Stimulated activated CD8-positive, alpha-beta memory T cell treated with anti-CD3 and anti-CD28 coated beads, Interleukin-12 subunit alpha, Interleukin-12 subunit beta, amount 100 ng/mL, for 1 hour (primary cell): ENCODE measurements around the gene STXBP3.
A peak's percentile ranks its signal among the peaks of the same experiment; 100 is the strongest.
"Not testable (repeated sequence)": the region's sequence is repeated elsewhere in the genome, so short reads cannot be mapped to it uniquely, and the experiment has no call there.

Source experiments
- DNase-seq: peaks from one replicate; pipeline ENCODE4 v3.0.0-alpha.2; 2020; ENCODE audit warnings: low read depth

STXBP3 gene

DNA sequence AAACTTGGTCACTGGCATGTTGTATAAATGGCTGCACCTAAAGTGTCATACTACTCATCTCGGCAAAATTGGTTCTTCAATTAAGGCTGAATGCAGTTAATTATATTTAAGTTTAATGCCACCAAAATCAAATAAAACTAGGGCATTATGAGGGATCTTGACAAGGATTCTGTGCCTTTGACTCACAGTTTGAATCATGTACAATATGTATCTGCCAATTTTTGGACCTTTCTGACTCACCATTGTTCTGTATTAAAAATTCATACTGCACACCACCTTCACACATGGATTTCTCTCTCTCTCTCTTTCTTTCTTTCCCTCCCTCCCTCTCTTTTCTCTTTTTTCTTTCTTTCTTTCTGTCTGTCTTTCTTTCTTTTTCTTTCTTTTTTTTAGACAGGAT lies 14.1 kb upstream of the STXBP3 start:
- DNase-seq, result no peak

DNA sequence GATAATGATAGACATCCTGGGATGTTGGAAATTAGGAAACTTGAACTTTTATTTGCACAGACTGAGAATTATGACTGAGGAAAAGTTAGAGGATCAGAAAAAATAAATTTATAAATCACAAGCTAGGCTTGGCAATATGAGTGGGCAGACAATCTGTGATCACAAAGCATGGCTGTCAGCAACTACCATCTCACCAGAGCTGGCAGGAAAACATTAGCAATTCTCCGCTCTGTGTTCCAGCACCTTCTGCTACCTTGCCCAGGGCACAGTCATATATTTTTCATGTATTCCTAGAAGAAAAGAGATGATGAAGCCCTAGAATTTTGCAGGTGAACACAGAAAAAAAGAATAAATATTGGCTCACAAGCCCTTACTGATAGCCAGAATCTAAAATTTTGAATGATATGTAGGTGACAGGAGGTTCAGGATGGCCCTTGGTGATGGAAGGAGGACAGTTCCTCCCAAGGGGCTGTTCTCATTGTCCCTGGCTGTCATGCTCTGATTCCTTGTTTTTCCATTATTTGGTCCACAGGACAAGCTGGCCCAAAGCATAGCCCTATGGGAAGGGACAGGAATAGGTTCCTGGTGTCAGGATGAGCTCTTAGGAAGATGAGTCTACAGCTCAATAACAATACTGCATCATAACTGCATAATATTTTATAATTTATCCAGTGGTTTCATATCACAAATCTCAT lies 12.2 kb upstream of the STXBP3 start:
- no peak for DNase-seq

DNA sequence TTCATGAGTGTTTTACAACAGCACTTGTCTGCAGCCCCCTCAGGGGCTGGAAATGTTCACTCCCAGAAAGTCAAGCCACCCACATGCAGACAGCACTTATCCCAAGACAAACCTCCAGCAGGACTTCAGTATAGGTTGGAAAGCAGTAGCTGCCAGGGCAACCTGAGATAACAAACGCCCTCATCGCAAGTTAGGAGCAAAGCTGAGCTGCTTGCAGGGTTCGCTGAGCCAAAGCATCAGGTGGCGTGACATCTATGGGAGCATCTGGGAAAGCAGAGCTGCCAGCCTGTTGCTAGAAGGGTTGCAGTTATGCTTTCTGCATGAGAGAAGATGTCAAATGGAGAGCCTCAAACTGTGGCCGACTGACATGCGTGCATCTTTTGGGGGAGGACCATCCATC lies 4.2 kb upstream of the STXBP3 start:
- no peak for DNase-seq

DNA sequence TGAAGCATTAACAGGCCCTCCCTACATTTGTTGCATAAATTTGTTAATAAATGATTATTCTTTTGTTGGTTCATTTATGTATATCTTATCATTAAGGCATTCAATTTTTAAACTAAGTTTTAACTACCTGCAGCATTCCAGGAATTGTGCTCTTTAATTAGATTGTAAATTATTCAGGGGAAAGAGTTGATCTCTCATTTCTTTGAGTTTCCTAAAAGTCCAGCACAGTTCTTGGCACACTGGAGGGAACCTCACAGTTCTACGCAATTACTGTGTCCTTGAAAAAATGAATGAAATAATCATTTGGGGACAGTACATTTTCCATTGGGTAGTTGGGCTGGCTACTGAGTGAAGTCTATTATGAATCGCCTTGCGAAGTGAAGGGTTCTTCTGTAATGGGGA lies 493 bp upstream of the STXBP3 start:
- DNase-seq, result no peak

DNA sequence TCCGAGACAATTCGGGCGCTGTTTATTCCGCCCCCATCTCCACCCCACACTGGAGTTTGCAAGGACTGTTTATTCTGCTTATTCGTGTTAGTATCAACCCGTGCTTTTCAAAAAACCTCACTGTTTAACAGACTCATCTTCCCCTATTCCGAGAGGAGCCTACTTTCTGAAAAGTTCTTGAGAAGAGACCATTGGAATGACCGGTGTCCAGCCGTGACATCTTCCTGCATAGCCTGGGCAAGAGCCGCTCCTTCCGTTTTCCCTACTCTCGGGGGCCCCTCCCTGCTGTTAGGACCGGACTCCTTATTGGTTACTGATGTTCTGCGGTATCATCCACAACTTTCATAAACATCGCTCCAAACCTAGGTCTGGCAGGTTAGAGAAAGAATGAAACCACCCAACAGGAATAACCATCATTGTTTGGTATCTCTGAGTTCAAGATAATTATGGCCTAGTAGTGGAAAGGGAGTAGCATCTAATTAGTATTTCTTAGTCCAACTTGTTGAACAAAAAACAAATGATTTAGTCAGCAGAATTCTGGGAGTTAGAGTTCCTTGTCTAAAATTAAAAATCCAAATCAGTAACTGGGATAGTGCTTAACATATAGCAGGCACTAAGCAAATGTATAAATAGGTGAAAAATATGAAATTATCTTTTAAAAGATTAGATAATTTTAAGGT lies 837 bp downstream of the STXBP3 start:
- peak; percentile 13 for DNase-seq

DNA sequence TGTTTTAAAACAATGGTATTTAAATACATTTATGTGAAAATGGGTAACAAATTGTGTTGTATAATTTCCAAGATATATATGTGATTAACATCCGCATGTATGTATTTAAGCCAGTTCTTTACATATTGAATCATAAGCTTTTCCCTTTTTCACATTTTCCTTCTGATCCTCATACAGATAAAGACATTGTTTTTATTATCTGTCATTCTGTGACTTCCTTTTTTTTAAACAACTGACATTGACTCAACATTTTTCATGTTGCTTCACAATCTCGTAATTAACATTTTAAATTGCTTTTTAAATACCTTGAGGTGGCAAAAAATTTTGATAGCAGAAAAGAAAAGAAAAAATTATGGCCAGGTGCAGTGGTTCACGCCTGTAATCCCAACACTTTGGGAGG lies 1.4 kb downstream of the STXBP3 start:
- no peak for DNase-seq

DNA sequence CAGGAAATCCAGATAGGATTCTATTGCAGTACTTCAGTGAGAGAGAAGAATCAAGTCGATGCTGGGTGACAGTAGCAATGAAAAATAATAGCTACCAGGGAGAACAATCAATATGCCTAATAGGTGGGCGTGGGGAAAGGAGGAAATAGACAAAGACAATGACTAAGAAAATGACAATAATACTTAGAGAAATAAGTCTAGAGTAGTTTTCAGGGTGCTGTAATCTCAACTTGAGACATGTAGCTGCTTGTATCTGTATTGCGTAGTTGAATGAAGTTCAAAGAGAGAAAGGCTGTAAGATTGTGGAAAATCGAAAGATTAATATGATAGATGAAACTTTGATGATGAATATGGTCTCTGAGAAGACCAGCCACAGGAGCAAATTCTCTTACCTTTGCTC lies 2.6 kb downstream of the STXBP3 start:
- no peak for DNase-seq

DNA sequence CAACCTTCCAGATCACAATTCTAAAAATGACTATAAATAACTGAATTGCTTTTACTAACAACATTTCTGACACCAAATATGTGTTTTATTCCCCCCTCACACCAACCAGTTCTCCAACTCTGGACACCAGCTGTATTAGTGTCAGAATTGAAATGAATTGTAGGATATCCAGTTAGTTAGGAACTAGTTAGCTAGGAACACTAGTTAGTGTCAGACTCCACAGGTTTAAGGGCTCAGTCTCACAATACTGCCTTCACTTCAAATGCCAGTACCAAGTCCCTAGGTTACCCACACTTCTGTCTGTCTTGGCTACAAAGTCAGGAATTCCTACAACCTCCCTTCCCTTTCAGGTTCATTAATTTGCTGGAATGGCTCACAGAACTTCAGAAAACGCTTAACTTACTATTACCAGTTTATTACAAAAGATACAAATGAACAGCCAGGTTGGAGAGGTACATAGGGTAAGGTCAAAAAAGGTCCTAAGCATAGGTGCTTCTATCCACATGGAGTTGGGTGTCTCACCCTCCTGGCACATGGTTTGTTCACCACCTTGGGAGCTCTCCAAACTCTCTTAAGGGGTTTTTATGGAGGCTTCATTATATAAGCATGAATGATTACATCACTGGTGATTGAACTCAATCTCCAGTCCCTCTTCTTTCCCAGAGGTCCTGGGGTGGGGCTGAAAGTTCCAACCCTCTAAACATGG lies 4.2 kb downstream of the STXBP3 start:
- no peak for DNase-seq

DNA sequence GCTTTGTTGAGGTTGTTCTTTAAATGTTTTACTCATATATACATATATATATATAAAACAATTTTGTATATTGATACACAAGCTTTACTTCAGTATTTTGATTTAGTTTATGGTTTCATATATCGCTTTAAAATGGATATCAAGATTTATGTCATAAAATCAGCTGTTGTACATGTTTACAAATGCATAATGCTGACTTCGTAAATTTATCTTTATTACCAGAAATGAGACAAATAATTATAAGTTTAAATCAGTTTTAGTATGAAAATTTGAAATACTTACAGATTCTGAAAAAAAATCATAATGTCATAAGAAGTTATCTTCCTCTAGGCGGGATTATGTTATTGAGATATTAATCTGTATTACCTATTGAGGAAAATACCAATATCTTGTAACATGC lies 6.9 kb downstream of the STXBP3 start:
- DNase-seq, result no peak

DNA sequence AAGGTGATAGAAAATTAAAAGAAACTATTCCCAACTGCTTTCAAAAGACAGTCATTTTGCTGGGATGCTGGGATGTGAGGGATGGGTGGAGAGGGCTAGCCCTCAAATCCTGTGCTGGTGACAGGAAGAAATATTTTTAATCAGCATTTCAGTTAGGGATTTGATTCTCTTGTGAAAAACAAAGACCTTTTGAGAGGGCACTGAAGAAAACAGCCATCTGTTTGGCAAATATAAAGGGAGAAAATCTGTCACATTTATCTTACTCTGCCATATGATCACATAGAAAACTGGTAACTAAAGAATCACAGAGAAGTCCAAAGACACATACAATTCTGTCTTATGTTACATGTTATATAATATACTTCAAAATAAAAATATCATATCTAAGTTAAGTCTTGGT lies 12.3 kb downstream of the STXBP3 start:
- DNase-seq, result no peak

DNA sequence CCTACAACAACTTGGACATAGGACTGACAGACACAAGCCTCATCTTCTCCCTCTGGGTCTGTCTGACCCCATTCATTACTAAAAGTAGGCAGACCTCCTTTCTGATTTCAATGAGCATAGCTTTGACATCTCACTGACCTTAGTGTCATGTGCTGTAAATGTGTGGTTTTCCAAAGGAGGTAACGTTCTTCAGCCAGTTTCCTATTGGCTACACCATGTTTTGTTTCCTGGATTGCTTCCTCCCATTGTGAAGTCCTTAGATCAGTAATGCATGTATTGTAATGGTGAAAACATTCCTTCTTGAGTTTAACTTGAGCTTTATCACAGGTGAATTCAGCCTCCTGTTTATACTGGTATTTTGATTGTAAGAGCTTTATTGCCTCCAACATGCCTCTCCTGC lies 20.6 kb downstream of the STXBP3 start:
- DNase-seq, result no peak

DNA sequence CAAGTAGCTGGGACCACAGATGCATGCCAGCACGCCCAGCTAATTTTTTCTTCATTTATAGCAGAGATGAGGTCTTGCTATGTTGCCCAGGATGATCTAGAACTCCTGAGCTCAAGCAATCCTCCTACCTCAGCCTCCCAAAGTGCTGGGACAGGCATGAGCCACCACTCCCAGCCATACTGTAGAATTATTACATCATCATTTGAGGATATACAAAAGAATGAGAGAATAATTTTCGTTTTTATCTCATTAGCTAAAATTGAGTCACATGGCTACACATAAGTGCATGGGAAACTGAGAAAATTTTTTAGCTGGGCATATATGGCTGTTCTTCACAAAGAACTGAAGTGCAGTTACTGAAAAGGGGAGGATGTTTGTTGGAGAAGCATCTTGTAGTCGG lies 21.2 kb downstream of the STXBP3 start:
- no peak for DNase-seq

DNA sequence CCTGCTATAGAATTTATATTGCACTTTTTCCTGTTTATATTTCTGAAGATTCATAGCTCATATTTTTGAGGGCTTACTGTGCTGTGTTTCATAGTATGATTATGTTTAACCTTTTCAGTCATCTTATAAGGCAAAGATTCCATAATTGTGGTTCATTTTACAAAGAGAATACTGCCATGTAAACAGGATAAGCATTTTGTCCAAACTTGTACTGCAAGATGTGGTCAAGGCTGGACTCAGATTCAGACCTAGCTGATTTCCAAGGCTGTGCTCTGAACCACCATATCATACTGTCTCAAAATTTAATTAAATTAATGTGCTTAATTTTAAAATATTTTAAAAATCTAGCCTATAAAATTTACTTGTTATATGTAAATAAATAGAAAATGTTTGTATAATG lies 31.4 kb downstream of the STXBP3 start:
- DNase-seq, result no peak

DNA sequence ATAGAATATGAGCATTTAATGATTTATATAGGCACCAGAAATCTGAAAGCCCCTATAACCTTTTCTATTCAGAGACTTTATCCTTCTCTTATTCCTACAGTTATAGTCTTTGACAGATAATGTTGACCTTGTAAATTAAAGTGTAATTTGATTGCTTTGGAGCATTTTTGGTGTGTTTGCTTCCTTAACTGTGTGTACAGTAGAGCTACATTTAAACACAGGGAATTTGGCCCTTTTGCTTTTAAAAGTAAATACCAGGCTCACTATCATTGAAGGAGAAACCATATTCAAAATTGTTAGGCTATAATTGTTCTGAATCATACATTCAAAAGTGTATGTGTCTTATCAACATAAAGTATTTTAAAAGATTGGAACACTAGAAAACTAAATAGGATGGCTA lies 33.0 kb downstream of the STXBP3 start:
- no peak for DNase-seq

DNA sequence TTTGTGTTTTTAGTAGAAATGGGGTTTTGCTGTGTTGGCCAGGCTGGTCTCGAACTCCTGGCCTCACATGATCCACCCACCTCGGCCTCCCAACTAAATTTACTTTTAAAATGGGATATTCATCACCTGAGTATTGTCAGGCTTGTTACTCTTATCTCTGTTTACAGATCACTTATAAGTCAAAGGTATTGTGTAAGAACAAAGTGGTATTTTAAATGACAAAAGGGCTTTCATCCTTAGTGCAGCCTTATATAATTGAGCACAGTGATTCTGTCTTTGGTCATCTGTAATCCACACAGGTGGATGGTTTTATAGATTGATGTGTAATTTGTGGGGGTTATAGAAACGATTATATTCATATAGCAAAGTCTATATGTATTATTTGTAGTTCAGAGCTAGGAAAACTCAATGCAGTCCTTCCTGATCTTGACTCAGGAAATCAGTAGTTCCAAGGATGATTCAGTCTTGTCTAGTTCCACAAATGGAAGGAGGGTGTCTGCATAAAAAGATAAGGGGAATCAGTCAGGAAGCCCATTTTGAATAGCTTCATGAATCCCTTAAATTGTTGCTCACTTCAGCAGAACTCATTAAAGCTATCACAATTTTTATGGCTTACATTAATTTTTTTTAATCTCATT lies 34.6 kb downstream of the STXBP3 start:
- no peak for DNase-seq

DNA sequence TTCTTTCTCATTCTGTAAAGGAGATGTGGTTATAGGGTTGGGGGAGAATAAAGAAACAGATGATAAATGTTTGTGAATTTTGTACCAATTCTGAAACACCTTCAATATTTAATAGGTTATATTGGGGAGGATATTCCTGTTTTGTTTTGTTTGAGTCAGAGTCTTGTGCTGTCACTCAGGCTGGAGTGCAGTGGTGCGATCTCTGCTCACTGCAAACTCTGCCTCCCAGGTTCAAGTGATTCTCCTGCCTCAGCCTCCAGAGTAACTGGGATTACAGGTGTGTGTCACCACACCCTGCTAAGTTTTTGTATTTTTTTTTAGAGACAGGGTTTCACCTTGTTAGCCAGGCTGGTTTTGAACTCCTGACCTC lies 35.1 kb downstream of the STXBP3 start:
- DNase-seq, result not testable (repeated sequence)

DNA sequence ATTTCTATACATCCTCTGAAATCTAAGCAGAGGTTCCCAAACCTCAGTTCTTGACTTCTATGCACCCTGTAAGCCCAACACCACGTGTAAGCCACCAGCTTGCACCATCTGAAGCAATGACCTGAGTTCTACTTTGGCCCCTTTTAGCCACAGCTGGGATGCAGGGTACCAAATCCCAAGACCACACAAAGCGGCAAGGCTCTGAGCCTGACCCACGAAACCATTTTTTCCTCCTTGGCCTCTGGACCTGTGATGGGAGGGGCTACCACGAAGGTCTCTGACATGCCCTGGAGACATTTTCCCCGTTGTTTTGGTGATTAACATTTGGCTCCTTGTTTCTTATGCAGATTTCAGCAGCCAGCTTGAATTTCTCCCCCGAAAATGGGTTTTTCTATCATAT lies 38.8 kb downstream of the STXBP3 start:
- DNase-seq, result no peak

DNA sequence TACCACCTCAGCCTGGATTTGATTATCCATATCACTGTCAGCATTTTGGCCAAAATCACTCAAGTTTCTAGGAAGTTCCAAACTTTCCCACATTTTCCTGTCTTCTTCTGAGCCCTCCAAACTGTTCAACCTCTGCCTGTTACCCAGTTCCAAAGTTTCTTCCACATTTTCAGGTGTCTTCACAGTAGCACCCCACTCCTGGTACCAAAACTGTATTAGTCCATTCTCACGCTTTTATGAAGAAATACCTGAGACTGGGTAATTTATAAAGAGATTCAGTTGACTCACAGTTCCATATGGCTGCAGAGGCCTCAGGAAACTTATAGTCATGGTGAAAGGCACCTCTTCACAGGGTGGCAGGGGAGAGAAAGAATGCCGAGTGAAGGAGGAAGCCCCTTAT lies 39.4 kb downstream of the STXBP3 start:
- no peak for DNase-seq

DNA sequence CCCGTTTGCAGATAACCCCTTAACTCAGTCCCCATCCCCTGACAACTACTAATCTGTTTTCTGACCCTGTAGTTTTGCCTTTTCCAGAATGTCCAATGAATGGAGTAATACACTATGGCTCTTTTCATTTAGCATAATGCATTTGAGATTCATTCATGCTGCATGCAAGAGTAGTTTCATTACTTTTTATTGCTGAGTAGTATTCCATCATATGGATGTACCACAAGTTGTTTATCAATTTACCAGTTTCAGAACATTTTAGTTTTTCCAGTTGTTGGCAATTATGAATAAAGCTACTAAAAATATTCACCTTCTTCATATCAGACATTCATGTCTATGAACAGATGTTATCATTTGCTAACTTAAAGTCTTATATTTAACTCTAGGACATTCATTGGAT lies 45.3 kb downstream of the STXBP3 start:
- DNase-seq, result no peak

DNA sequence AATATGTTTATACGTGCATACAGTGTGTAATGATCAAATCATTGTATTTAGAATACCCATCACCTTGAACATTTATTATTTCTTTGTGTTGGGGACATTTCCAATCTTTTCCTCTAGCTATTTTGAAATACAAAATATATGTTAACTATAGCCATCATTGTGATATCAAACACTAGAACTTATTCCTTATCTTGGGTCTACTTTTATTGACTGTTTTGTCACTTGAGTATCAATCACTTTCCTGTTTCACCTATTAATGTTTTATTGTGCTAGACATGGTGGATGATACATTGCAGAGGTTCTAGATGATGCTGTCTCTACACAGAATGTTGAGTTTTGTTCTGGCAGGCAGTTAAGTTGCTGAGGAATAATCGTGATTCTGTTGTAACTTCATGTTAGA lies 45.9 kb downstream of the STXBP3 start:
- DNase-seq, result no peak

DNA sequence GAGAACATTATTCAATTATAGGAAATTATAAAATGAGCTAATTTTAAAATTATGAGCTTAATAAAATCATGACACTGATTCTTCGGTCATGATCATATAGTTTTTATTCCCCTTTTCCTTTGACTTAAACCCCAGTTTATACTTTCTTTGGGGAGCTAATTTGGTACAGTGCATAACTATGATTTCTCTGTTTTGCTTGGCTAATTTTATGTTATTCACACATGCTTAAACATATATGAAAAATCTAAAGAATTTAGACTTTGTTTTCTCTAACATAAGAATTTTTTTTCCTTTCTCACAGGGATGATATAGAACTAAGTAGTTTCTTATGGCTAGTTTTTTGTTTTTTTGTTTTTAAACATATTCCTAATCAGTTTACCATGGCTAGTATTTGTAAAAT lies 52.5 kb downstream of the STXBP3 start:
- no peak for DNase-seq

DNA sequence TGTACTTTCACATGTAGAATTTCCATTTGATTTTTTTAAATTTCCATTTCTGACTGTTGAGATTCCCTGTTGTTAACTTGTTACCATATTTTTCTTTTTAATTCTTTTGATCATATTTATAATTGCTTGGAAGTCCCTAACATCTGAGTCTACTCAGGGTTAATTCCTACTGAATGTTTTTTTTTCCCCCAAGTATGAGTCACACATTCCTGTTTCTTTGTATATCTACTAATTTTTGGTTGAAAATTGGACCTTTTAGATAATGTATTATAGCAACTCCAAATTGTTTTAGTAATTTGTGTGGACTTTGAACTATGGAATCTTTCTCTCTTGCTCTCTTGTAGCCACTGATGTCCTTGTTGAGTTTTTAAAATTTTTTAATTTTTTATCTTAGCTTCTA lies 54.6 kb downstream of the STXBP3 start:
- DNase-seq, result no peak

DNA sequence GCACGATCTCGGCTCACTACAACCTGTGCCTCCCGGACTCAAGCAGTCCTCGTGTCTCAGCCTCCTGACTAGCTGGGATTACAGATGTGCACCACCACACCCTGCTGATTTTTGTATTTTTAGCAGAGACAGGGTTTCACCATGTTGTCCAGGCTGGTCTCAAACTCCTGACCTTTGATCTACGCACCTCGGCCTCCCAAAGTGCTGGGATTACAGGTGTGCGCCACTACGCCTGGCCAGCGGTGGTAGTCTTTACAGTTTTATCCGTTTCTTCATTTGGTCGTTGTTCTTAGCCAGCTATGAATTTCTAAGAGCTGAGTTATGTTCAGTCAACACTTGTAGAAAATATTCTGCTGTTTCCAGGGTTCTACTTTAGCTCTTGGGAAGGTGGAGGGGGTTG lies 57.1 kb downstream of the STXBP3 start:
- no peak for DNase-seq
